A673 (cell line): Measurements from ENCODE around the gene SAP30L.

Experiments used
- EZH2 ChIP-seq: fragments of 200-600 bp; sonication (generic); IDR thresholded peaks from 2 replicates; pipeline ENCODE4 v1.6.1; 2017; ENCODE audit warnings: borderline replicate concordance, low read depth, mild to moderate bottlenecking, mixed read lengths, antibody characterized with exemption, low read length; ENCODE audit not compliant: poor library complexity, severe bottlenecking
- TF ChIP-seq, protein P1 (sequence below): fragments of 300-800, 200-600 bp; sonication (generic); conservative IDR thresholded peaks from 2 replicates; pipeline ENCODE4 v1.5.1; 2017; ENCODE audit warnings: low read depth, mild to moderate bottlenecking, antibody characterized with exemption, low read length, moderate library complexity, mixed read lengths

DNA sequence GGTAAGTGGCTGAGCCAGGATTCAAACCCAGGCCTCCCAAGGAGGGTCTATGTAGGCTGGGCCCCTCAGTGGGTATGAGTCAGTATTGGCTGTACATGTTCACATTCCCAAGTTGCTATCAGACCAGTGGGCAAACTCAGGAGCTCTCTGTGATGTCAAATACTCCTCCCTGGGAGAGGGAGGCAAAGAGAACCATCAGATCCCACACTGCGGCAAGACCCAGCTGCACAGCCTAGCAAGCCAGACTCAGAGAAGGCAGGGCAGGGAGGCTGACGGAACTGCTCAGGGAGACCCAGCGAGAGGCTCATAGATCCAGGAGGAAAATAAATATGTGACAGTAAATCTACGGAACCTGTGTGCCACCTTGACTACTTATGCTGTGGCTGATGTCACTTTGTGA lies 42.6 kb upstream of the SAP30L start:
- TF ChIP-seq, protein P1, sequence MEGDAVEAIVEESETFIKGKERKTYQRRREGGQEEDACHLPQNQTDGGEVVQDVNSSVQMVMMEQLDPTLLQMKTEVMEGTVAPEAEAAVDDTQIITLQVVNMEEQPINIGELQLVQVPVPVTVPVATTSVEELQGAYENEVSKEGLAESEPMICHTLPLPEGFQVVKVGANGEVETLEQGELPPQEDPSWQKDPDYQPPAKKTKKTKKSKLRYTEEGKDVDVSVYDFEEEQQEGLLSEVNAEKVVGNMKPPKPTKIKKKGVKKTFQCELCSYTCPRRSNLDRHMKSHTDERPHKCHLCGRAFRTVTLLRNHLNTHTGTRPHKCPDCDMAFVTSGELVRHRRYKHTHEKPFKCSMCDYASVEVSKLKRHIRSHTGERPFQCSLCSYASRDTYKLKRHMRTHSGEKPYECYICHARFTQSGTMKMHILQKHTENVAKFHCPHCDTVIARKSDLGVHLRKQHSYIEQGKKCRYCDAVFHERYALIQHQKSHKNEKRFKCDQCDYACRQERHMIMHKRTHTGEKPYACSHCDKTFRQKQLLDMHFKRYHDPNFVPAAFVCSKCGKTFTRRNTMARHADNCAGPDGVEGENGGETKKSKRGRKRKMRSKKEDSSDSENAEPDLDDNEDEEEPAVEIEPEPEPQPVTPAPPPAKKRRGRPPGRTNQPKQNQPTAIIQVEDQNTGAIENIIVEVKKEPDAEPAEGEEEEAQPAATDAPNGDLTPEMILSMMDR: no peak
- no peak for TF ChIP-seq EZH2
